GM12865 (cell line): ENCODE data around the gene ABCA1.

Source experiments
- DNase-seq: peaks from one replicate; pipeline ENCODE4 v3.0.0; 2010; ENCODE audit warnings: low read depth
- H3K4me3 ChIP-seq: 2 replicates; pipeline ENCODE4 v1.5.1; 2011; ENCODE audit warnings: mild to moderate bottlenecking, low read depth, low read length, control low read depth
- TF ChIP-seq, protein P1 (sequence below): IDR thresholded peaks from 2 replicates; pipeline ENCODE4 v1.5.1; 2011; ENCODE audit warnings: low read length, control low read depth, low read depth, inconsistent platforms; ENCODE audit not compliant: insufficient read depth; ENCODE audit errors: missing control alignments

ABCA1 gene

DNA sequence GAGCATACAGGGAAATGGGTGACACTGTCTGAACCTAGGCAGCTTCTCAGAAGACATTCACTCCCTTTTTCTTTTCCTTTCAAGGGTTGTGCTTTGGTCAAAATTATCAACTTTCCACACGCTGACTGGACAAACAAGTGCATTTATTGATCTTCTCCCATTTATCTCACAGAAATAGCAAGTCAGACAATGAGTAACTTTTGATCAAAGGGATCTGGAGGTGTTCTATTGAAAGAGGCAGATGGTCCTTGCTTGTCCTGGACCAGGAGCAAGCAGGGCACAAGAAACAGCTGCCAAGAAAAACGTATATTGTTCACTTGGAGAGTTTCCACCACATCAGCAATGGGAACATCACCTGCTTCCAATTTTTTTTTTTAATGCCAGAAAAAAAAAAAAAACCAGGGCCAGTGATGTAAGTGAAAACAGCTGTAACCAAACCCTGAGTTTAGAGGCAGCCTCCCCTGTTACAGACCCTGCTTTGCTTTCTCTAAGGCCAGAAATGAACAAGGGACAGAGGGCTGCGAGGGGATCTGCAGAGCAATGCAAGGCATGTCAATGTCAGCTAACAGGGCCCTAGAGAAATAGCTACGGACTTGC lies 84.2 kb downstream of the ABCA1 start:
- no peak for DNase-seq
- no peak overlapping the region for H3K4me3 ChIP-seq
- TF ChIP-seq, protein P1, sequence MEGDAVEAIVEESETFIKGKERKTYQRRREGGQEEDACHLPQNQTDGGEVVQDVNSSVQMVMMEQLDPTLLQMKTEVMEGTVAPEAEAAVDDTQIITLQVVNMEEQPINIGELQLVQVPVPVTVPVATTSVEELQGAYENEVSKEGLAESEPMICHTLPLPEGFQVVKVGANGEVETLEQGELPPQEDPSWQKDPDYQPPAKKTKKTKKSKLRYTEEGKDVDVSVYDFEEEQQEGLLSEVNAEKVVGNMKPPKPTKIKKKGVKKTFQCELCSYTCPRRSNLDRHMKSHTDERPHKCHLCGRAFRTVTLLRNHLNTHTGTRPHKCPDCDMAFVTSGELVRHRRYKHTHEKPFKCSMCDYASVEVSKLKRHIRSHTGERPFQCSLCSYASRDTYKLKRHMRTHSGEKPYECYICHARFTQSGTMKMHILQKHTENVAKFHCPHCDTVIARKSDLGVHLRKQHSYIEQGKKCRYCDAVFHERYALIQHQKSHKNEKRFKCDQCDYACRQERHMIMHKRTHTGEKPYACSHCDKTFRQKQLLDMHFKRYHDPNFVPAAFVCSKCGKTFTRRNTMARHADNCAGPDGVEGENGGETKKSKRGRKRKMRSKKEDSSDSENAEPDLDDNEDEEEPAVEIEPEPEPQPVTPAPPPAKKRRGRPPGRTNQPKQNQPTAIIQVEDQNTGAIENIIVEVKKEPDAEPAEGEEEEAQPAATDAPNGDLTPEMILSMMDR = no peak

DNA sequence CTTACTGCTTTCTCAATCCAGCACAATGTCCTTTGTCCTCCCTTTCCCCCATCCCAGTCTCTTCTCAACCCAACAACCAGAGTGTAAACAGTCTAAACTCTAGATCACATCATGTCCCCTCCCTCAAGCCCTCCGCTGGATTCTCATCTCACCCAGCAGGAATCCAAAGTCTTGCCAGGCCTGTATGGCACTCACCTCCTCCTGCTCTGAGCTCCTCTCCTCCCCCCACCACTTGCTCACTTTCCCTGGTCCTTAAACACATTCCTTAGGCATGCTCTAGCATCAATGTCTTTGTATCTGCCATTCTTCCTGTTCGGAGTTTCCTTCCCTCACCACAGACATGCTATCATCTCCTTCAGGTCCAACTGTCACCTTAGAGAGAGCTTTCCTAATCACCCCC lies 85.3 kb downstream of the ABCA1 start:
- no peak overlapping the region for H3K4me3 ChIP-seq
- no peak for DNase-seq
- TF ChIP-seq, protein P1 = no peak

DNA sequence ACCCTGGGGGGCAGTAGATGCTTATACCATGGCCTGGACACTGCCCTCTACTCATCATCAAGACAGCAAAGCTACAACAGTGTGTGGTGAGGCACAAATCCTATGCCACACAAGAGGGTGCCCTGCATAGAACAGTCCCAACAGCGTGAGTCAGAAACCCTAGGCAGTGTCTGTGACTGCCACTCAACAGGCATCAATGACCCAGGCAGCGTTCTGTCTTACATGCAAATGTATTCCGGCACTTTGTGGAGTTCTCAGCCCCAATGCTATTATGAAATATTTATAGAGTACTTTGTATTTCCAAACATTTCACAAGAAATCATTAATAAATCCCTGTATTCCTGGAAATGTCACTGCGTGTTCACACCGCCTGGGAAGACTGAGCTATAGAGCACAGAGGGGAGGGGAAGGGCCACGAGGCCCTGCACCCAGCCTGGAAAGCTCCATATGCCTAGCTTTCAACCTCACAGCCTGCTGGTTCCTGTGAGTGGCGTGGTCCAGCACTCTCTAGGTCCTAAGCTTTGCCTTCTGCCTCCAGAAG lies 86.3 kb downstream of the ABCA1 start:
- no peak overlapping the region for H3K4me3 ChIP-seq
- TF ChIP-seq, protein P1 = no peak
- no peak for DNase-seq

DNA sequence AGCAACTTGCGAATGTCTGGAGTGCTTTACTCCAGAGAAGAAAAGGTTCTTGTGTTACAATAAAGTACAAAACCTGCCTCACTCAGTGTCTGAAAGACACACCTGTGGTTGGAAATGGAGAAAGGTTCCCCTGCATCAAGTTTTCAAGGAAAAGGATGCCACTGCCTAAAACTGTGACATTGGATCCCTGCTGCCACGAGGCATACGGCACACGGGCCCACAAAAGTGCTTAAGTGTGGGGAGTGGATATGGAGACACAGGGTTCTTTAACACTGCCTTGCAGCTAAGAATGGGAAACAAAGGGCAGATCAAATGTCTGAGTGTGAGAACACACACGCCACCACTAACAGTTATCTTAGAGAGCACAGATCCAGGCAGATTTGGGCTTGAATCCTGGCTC lies 89.0 kb downstream of the ABCA1 start:
- DNase-seq = no peak
- TF ChIP-seq, protein P1 = no peak
- no peak overlapping the region for H3K4me3 ChIP-seq

DNA sequence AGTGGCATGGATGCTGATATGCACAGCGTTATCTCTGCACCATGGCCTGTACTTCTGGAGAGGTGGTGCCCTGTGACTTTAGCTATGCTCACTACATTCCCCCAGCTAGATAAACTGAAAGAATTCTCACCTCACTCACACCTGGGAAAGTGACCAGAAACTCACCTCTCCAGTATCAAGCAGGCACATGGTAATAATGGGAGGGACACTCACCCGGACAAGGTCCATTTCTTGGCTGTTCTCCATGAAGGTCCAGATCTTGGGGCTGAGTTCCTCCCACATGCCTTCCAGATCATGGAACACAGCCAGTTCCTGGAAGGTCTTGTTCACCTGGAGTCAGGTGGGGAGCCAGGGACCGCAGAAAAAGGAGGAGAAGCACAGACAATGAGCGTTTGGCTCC lies 91.2 kb downstream of the ABCA1 start:
- H3K4me3 ChIP-seq = no peak overlapping the region
- DNase-seq = no peak
- TF ChIP-seq, protein P1 = no peak

DNA sequence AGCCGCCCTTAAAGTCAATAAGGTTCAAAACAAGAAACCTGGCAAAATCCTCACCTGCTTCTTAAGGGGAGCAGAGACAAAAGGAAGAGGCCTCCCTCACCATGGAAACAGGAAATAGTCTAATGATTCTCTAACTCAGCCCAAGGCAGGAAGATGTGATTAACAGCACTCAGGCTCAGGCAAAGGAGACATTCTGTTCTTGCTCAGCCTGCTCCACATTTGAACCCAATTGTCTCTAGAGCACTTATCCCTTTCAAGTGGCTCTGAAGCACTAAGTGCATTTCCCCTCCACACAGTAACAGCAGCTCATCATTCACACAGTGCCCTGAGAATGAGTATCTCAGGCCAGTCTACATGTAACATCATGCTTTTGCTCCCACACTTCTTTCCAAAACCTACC lies 91.7 kb downstream of the ABCA1 start:
- TF ChIP-seq, protein P1 = no peak
- DNase-seq = no peak
- H3K4me3 ChIP-seq = no peak overlapping the region

DNA sequence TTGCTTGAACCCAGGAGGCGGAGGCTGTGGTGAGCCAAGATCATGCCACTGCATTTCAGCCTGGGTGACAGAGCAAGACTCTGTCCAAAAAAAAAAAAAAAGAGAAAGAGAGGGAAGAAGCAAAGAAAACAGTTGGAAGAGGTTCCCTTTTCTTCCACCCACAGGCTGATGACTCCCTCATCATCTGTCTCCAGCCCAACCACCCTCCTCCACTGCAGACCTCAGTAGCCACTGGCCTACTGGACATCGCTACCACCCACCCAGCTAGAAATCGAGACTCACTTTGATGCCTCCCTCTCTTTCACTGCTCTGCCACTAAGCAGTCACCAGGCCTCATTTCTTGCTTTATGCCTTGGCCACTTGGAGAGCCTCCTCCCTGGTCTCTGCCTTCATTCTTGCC lies 92.8 kb downstream of the ABCA1 start:
- no peak overlapping the region for H3K4me3 ChIP-seq
- no peak for DNase-seq
- TF ChIP-seq, protein P1 = no peak
